ENCODE data around the gene SMAD5.

DNA sequence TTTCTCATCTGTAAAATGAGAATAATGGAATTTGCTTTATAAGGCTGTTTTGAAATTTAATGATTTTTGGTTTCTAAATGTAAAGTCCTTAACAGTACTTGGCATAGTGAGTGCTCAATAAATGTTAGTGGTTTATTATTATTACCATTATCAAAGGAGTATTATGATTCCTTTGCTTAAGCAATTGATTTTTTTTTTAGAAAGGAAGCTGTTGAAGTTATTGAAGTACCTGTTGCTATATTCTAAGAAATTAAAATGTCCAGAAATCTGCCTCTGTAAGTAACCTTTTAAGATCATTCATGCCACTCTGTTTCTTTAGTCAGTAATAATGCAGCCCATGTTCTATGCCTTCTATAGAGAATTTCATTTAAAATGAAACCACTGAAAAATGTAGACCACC lies 15.0 kb downstream of the SMAD5 start:
- no peak for TF ChIP-seq REST (IDR thresholded peaks at IDR 0.05; ENCODE audit: insufficient read depth in 1 of 2, low read depth in 2 of 2, low read length in 2 of 2)
- no peak for TF ChIP-seq FOXP2 (optimal IDR thresholded peaks at IDR 0.05; ENCODE audit: borderline replicate concordance, extremely low read depth, extremely low read length, insufficient read depth)
- TF ChIP-seq POLR2AphosphoS5 (IDR thresholded peaks at IDR 0.05; ENCODE audit: low read depth, low read length): no peak
- no peak for TF ChIP-seq TAF1 (IDR thresholded peaks at IDR 0.05; ENCODE audit: borderline replicate concordance, insufficient read depth, low read length)

Data from PFSK-1 (cell line).